DMS114 treated with DMSO at 0.1 percent for 48 hours (cell line): ENCODE results near the gene CASP9.

ENCODE experiments used
- DNase-seq: peaks from one replicate; lab custom pipeline; 2025; ENCODE audit not compliant: unreplicated experiment; lab: John Stamatoyannopoulos, UW

The CASP9 gene

DNA sequence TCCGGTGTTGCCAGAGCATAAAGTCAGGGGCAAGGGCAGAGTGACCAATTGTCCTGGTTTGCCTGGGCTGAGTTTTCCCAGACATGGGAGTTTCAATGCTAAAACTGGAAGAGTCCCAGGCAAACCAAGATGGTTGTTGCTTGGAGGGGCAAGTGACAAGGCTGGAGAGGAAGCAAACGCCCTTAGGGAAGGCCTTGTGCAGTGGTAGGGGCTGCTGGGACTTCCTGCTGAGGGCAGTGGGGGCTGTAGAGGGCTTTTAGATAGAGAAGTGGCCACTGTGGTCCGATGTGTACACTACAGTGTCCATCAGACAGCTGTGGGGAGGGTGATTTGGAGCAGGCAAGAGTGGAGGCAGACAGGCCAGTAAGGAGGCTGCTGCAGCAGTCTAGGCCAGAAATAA lies 74.4 kb downstream of the CASP9 start:
- DNase-seq: no peak

- no peak for DNase-seq
These were observed 75.0 kb downstream of the CASP9 start for GRCh38 chr1:15448877-15449462.

DNA sequence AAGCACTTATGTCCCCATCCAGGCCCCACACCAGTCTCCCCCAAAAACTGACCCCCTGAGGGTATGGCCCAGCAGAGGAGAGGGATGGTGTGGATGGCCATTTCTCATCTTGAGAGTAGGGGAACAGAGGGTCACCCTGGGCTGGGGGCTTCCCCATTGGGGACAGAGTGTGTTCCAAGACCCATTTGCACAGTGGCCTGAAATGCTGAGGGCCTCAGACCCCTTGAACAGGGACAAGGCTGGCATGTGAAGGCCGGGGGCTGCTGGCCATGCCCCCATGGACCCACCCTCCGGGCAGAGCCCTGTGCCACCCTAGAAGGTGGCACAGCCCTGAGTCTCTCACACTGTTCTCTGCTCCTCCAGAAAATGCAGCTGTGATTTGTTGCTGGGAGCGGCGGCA lies 77.8 kb downstream of the CASP9 start:
- no peak for DNase-seq

DNA sequence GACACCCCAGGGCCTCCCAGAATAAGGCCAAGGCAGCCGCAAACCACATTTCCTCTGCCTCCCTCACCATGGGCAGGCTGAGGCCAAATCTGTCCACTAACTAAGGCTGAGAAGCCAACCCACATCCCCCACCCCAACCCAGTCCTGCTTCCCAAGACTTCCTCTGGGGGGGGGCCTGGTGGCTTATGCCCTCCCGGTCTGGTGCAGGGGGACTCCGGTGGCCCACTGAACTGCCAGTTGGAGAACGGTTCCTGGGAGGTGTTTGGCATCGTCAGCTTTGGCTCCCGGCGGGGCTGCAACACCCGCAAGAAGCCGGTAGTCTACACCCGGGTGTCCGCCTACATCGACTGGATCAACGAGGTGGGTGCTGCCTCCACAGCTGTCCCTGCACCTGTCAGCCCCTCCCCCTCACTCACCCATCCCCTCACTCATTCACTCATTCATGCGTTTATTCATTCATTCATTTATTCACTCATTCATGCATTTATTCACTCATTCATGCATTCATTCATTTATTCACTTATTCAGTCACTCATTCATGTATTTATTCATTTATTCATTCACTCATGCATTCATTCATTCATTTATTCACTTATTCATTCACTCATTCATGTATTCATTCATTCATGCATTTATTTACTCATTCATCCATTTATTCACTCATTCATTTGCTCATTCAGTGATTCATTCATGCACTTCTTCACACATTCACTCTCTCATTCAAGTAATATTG lies 78.5 kb downstream of the CASP9 start:
- DNase-seq: no peak

DNA sequence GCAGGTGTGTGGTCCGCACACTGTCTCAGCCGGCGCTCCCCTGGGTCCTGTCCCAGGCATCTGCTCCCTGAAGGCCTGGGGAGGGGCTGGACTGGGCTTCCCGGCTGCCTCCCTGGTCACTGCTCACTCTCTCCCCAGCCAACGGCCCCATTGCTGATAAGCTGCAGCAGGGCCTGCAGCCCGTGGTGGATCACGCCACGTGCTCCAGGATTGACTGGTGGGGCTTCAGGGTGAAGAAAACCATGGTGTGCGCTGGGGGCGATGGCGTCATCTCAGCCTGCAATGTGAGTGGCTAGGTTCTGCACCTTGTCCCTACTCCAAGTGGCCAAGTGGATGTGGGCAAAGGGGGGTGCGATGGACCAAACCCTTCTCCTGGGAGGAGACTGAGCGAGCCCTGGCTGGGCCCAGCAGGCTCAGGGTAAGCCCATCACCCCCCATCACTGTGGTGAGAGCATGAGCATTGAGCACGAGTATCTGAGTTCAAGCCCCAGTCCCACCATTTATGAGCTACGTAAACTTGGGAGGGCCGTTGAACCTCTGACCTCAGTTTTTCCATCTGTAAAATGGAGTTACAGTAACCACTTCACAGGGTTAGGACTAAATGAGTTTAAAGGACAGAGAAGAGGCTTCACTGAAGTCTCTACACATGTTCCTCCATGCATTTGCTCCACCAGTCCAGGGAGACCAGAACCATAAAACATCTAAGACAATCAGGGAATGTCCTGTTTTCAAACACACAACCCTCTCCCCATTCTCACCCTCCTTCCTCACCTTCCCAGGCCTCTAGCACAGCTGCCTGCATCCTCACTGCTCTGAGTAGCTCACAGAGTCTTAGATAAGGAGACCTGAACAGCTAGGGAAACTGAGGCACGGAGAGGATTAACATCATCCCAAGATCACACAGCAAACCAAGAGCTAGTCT lies 79.3 kb downstream of the CASP9 start:
- no peak for DNase-seq

DNA sequence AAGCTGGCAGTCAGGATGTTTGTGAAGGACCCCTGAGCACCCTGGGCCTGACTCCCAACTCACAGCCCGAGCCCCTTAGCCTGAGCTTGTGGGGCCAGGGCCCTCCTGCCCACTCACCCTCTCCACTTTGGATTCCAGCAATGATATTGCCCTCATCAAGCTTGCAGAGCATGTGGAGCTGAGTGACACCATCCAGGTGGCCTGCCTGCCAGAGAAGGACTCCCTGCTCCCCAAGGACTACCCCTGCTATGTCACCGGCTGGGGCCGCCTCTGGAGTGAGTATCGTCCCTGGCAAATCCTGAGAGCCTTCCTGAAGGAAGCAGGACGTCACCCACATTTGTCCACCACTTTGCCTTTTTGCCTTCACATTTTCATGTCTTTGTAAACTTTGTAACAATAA lies 80.7 kb downstream of the CASP9 start:
- no peak for DNase-seq

GRCh38 chr1:15442759-15443158 lies 81.3 kb downstream of the CASP9 start:
- no peak for DNase-seq

DNA sequence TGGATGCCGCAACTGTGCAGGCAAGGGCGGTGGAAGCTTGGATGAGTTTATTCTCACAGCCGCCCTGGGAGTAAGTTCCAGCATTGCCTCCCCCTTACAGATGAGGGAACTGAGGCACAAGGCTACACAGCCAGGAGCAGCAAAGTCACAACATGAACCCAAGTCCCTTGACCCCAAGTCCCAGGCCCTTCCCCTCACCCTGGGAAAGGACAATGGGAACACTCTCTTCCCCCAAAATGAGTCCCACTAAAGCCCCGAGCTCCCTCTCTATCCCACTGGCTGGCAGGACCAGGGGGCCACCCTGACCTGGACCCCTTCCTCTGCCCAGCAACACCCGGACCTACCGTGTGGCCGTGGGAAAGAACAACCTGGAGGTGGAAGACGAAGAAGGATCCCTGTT lies 81.9 kb downstream of the CASP9 start:
- no peak for DNase-seq
